ENCODE measurements around the gene ZBTB20. TPM values are rescaled to one million over a fixed set of nuclear protein-coding genes. Genes with fewer than 3 reads are reported as not detected.
A peak's percentile ranks its signal among the peaks of the same experiment; 100 is the strongest.

Gene ZBTB20
- total and polyA plus RNA-seq, 2 experiments from 2014 or later: 15.7 to 37.3 TPM

- peak in 1 of 2 donors; percentile 12 for DNase-seq (ENCODE audit: low read depth in 1 of 2, low spot score in 1 of 2)
- H3K9me3 ChIP-seq (ENCODE audit: low read depth): no peaks in the 10 kb centered on the region
- no peaks in the 10 kb centered on the region for H3K4me1 ChIP-seq (ENCODE audit: low read depth)
- H3K27ac ChIP-seq: no peak overlapping the region
- TF ChIP-seq CTCF (IDR thresholded peaks at IDR 0.05; ENCODE audit: low read depth, low read length): no peak
- H3K4me3 ChIP-seq: no peak overlapping the region
- no peaks in the 10 kb centered on the region for H3K36me3 ChIP-seq
- no peaks in the 10 kb centered on the region for H3K27me3 ChIP-seq
These were observed 85.1 kb downstream of the ZBTB20 start for GRCh38 chr3:115062009-115062408.

- no peaks in the 10 kb centered on the region for H3K27me3 ChIP-seq
- no peaks in the 10 kb centered on the region for H3K36me3 ChIP-seq
- peak in 1 of 2 donors; percentile 25 for DNase-seq (ENCODE audit: low read depth in 1 of 2, low spot score in 1 of 2)
- no peak overlapping the region for H3K27ac ChIP-seq
- H3K9me3 ChIP-seq (ENCODE audit: low read depth): no peaks in the 10 kb centered on the region
- H3K4me1 ChIP-seq (ENCODE audit: low read depth): no peaks in the 10 kb centered on the region
- no peak for TF ChIP-seq CTCF (IDR thresholded peaks at IDR 0.05; ENCODE audit: low read depth, low read length)
- H3K4me3 ChIP-seq: no peak overlapping the region
These were observed 94.2 kb downstream of the ZBTB20 start for GRCh38 chr3:115052906-115053305.

- H3K27ac ChIP-seq: no peak overlapping the region
- H3K9me3 ChIP-seq (ENCODE audit: low read depth): no peaks in the 10 kb centered on the region
- TF ChIP-seq CTCF (IDR thresholded peaks at IDR 0.05; ENCODE audit: low read depth, low read length): no peak
- H3K4me1 ChIP-seq (ENCODE audit: low read depth): no peaks in the 10 kb centered on the region
- H3K36me3 ChIP-seq: no peaks in the 10 kb centered on the region
- no peaks in the 10 kb centered on the region for H3K27me3 ChIP-seq
- DNase-seq (ENCODE audit: low read depth in 1 of 2, low spot score in 1 of 2): no peak
- H3K4me3 ChIP-seq: no peak overlapping the region
These were observed 104.7 kb downstream of the ZBTB20 start for GRCh38 chr3:115042351-115042750.

GRCh38 chr3:115040673-115041286 lies 106.3 kb downstream of the ZBTB20 start:
- Histone ChIP-seq H3K36me3 (no peaks in the 10 kb centered on the region), H3K27ac (no peak overlapping the region), H3K27me3 (no peaks in the 10 kb centered on the region), H3K4me1 (ENCODE audit: low read depth) (no peaks in the 10 kb centered on the region), H3K9me3 (ENCODE audit: low read depth) (no peaks in the 10 kb centered on the region), H3K4me3 (no peak overlapping the region)
- DNase-seq (ENCODE audit: low read depth in 1 of 2, low spot score in 1 of 2): peak; percentile 36 to 69
- peak; percentile 74 for TF ChIP-seq CTCF (IDR thresholded peaks at IDR 0.05; ENCODE audit: low read depth, low read length)

DNA sequence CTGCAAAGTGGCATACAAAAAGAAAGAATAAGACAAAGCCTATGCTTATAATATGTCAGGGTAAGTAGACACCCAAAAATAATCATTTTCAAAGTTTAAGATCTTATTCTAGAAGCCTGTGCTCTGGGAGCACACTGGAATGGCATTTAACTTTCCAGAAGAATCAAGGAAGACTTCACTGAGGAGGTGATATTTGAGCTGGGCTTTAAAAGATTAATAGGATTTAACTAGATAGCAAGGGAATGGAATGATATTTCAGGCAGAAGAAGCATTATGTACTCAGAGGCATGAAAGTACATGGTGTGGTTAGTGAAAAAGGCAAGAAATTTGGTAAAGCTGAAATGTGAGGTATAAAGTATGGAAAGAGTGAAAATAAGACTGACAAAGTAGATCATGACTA lies 106.8 kb downstream of the ZBTB20 start:
- H3K27me3 ChIP-seq: no peaks in the 10 kb centered on the region
- H3K27ac ChIP-seq: no peak overlapping the region
- no peaks in the 10 kb centered on the region for H3K9me3 ChIP-seq (ENCODE audit: low read depth)
- DNase-seq (ENCODE audit: low read depth in 1 of 2, low spot score in 1 of 2): no peak
- H3K4me3 ChIP-seq: no peak overlapping the region
- no peak for TF ChIP-seq CTCF (IDR thresholded peaks at IDR 0.05; ENCODE audit: low read depth, low read length)
- H3K4me1 ChIP-seq (ENCODE audit: low read depth): no peaks in the 10 kb centered on the region
- no peaks in the 10 kb centered on the region for H3K36me3 ChIP-seq
